WTC11 (cell line): ENCODE results near the gene KLHL7.

Experiments
- CBFB ChIP-seq: sonication (generic); formaldehyde crosslinking; IDR thresholded peaks from 2 replicates; pipeline ENCODE4 v1.8.1; 2022; ENCODE audit warnings: mild to moderate bottlenecking, low read depth, missing genetic modification reagents
- CTCF ChIP-seq: fragments of 200-600 bp; IDR thresholded peaks from 2 replicates; pipeline ENCODE4 v1.8.0; 2022; ENCODE audit warnings: antibody characterized with exemption
- E2F1 ChIP-seq: sonication (generic); formaldehyde crosslinking; IDR thresholded peaks from 2 replicates; pipeline ENCODE4 v1.8.0; 2022; ENCODE audit warnings: mild to moderate bottlenecking, missing genetic modification reagents
- E2F5 ChIP-seq: sonication (generic); formaldehyde crosslinking; IDR thresholded peaks from 2 replicates; pipeline ENCODE4 v1.8.1; 2022; ENCODE audit warnings: mild to moderate bottlenecking, moderate library complexity, missing genetic modification reagents
- ESRRA ChIP-seq: sonication (generic); formaldehyde crosslinking; IDR thresholded peaks from 2 replicates; pipeline ENCODE4 v1.8.1; 2022; ENCODE audit warnings: mild to moderate bottlenecking, missing genetic modification reagents, borderline replicate concordance
- HMGXB4 ChIP-seq: sonication (generic); formaldehyde crosslinking; IDR thresholded peaks from 2 replicates; pipeline ENCODE4 v1.8.1; 2023; ENCODE audit warnings: mild to moderate bottlenecking, moderate library complexity, missing genetic modification reagents
- JAZF1 ChIP-seq: fragments of 250-450 bp; sonication (Bioruptor Pico); IDR thresholded peaks from 2 replicates; pipeline ENCODE4 v1.9.0; 2021; ENCODE audit warnings: moderate library complexity, mild to moderate bottlenecking, inconsistent platforms
- JUN ChIP-seq: sonication (generic); formaldehyde crosslinking; IDR thresholded peaks from 2 replicates; pipeline ENCODE4 v1.8.0; 2023; ENCODE audit warnings: mild to moderate bottlenecking, missing genetic modification reagents
- NFYB ChIP-seq: sonication (generic); formaldehyde crosslinking; conservative IDR thresholded peaks from 2 replicates; pipeline ENCODE4 v1.8.0; 2022; ENCODE audit warnings: low read depth, missing genetic modification reagents
- NR1H2 ChIP-seq: sonication (generic); formaldehyde crosslinking; IDR thresholded peaks from 2 replicates; pipeline ENCODE4 v1.9.0; 2021; ENCODE audit warnings: mild to moderate bottlenecking, moderate library complexity, missing genetic modification reagents
- NR2C2 ChIP-seq: sonication (generic); formaldehyde crosslinking; IDR thresholded peaks from 2 replicates; pipeline ENCODE4 v1.8.0; 2022; ENCODE audit warnings: mild to moderate bottlenecking, missing genetic modification reagents
- USF2 ChIP-seq: sonication (generic); formaldehyde crosslinking; IDR thresholded peaks from 2 replicates; pipeline ENCODE4 v1.8.1; 2023; ENCODE audit warnings: mild to moderate bottlenecking, missing genetic modification reagents, moderate library complexity
- ZNF263 ChIP-seq: sonication (generic); formaldehyde crosslinking; IDR thresholded peaks from 2 replicates; pipeline ENCODE4 v1.8.1; 2022; ENCODE audit warnings: low read depth, mild to moderate bottlenecking, moderate library complexity, missing genetic modification reagents
- ZNF416 ChIP-seq: fragments of 250-450 bp; sonication (Bioruptor Pico); IDR thresholded peaks from 2 replicates; pipeline ENCODE4 v1.9.0; 2021; ENCODE audit warnings: mild to moderate bottlenecking, inconsistent platforms

- TF ChIP-seq CTCF = no peak
- no peak for TF ChIP-seq E2F1 (CRISPR knock-in tag)
- no peak for TF ChIP-seq NFYB (CRISPR knock-in tag)
- no peak for TF ChIP-seq NR1H2
- no peak for TF ChIP-seq E2F5 (CRISPR knock-in tag)
- TF ChIP-seq HMGXB4 = no peak
- TF ChIP-seq ZNF416 = no peak
- TF ChIP-seq USF2 = no peak
- TF ChIP-seq ESRRA = no peak
- no peak for TF ChIP-seq CBFB (CRISPR knock-in tag)
- no peak for TF ChIP-seq JAZF1 (CRISPR knock-in tag)
- no peak for TF ChIP-seq JUN
- TF ChIP-seq NR2C2 (CRISPR knock-in tag) = no peak
- TF ChIP-seq ZNF263 (CRISPR knock-in tag) = no peak
Measured at GRCh38 chr7:23211589-23211988, 106.0 kb downstream of the KLHL7 start.
